HEK293 (cell line): ENCODE data around the gene PSG4.
"Not testable (repeated sequence)": the region's sequence is repeated elsewhere in the genome, so short reads cannot be mapped to it uniquely, and the experiment has no call there.

Experiments used
- CTCF ChIA-PET: fragments of 350-600 bp; formaldehyde crosslinking; extraction: SDS; loops from one replicate; lab custom pipeline; 2021; ENCODE audit warnings: antibody characterized with exemption; lab: Yijun Ruan, JAX
- POLR2A ChIA-PET: fragments of 300-600 bp; formaldehyde crosslinking; extraction: SDS; loops from one replicate; lab custom pipeline; 2020; ENCODE audit warnings: antibody characterized with exemption, inconsistent platforms; lab: Yijun Ruan, JAX
- H3K27ac ChIP-seq: fragments of 200-500 bp; sonication (Bioruptor generic); 2 replicates; pipeline ENCODE4 v1.5.1; 2014; ENCODE audit warnings: low read depth, low read length, control low read depth, inconsistent platforms; ENCODE audit errors: extremely low read depth
- H3K36me3 ChIP-seq, 2 experiments: fragments of 200-500 bp in 1 of 2; sonication (Bioruptor generic) in 1 of 2; 1 replicate in 1 of 2; 2 replicates in 1 of 2; pipeline ENCODE4 v1.5.1; 2014 to 2017; ENCODE audit warnings: inconsistent platforms in 2 of 2, low read length in 2 of 2; ENCODE audit not compliant: control insufficient read depth in 2 of 2, insufficient read depth in 1 of 2
- H3K4me1 ChIP-seq: fragments of 200-500 bp; sonication (Bioruptor generic); 2 replicates; pipeline ENCODE4 v1.5.1; 2014; ENCODE audit warnings: mild to moderate bottlenecking, low read length, inconsistent platforms; ENCODE audit not compliant: control insufficient read depth, insufficient read depth
- H3K4me3 ChIP-seq: 2 replicates; pipeline ENCODE4 v1.5.1; 2011; ENCODE audit warnings: low read depth, mild to moderate bottlenecking, control low read depth, low read length, moderate library complexity
- H3K9me3 ChIP-seq: fragments of 200-500 bp; sonication (Bioruptor generic); 2 replicates; pipeline ENCODE4 v1.5.1; 2014; ENCODE audit warnings: low read depth, low read length, inconsistent platforms; ENCODE audit not compliant: control insufficient read depth, insufficient read depth
- AEBP2 ChIP-seq: fragments of 450-650 bp; formaldehyde crosslinking; IDR thresholded peaks from 2 replicates; pipeline ENCODE4 v1.5.1; 2016; ENCODE audit warnings: missing biosample characterization, missing genetic modification characterization, borderline replicate concordance
- CTCF ChIP-seq: fragments of 450-650 bp; formaldehyde crosslinking; IDR thresholded peaks from 2 replicates; pipeline ENCODE4 v1.5.1; 2016; ENCODE audit warnings: missing biosample characterization, missing genetic modification characterization
- GLIS1 ChIP-seq: fragments of 450-650 bp; formaldehyde crosslinking; IDR thresholded peaks from 2 replicates; pipeline ENCODE4 v1.5.1; 2016; ENCODE audit warnings: missing biosample characterization, missing genetic modification characterization
- PRDM1 ChIP-seq: fragments of 450-650 bp; formaldehyde crosslinking; IDR thresholded peaks from 2 replicates; pipeline ENCODE4; 2016; ENCODE audit warnings: missing biosample characterization, missing genetic modification characterization
- SP3 ChIP-seq: fragments of 450-650 bp; formaldehyde crosslinking; IDR thresholded peaks from 2 replicates; pipeline ENCODE4 v1.5.1; 2016; ENCODE audit warnings: missing biosample characterization, missing genetic modification characterization
- TRIM28 ChIP-seq: IDR thresholded peaks from 2 replicates; pipeline ENCODE4 v1.6.1; 2011; ENCODE audit warnings: low read length, control low read depth, borderline replicate concordance
- YY1 ChIP-seq: fragments of 450-650 bp; formaldehyde crosslinking; IDR thresholded peaks from 2 replicates; pipeline ENCODE4 v1.5.1; 2018; ENCODE audit warnings: missing biosample characterization, missing genetic modification characterization
- YY2 ChIP-seq: fragments of 450-650 bp; formaldehyde crosslinking; IDR thresholded peaks from 2 replicates; pipeline ENCODE4 v1.5.1; 2016; ENCODE audit warnings: missing biosample characterization, missing genetic modification characterization
- ZFP37 ChIP-seq: fragments of 450-650 bp; formaldehyde crosslinking; IDR thresholded peaks from 2 replicates; pipeline ENCODE4 v1.5.1; 2016; ENCODE audit warnings: missing biosample characterization, missing genetic modification characterization
- ZNF10 ChIP-seq: fragments of 450-650 bp; formaldehyde crosslinking; IDR thresholded peaks from 2 replicates; pipeline ENCODE4 v1.5.1; 2017; ENCODE audit warnings: missing biosample characterization, missing genetic modification characterization
- ZNF174 ChIP-seq: fragments of 450-650 bp; formaldehyde crosslinking; IDR thresholded peaks from 2 replicates; pipeline ENCODE4 v1.5.0; 2017; ENCODE audit warnings: missing biosample characterization, mild to moderate bottlenecking, missing genetic modification characterization
- ZNF202 ChIP-seq: fragments of 450-650 bp; formaldehyde crosslinking; IDR thresholded peaks from 2 replicates; pipeline ENCODE4 v1.5.1; 2016; ENCODE audit warnings: missing biosample characterization, missing genetic modification characterization, borderline replicate concordance
- ZNF350 ChIP-seq: fragments of 450-650 bp; formaldehyde crosslinking; IDR thresholded peaks from 2 replicates; pipeline ENCODE4 v1.5.0; 2017; ENCODE audit warnings: missing biosample characterization, mild to moderate bottlenecking, missing genetic modification characterization
- ZNF366 ChIP-seq: fragments of 450-650 bp; formaldehyde crosslinking; conservative IDR thresholded peaks from 2 replicates; pipeline ENCODE4 v1.5.1; 2016; ENCODE audit warnings: missing biosample characterization, missing genetic modification characterization
- ZNF48 ChIP-seq: fragments of 450-650 bp; formaldehyde crosslinking; IDR thresholded peaks from 2 replicates; pipeline ENCODE4 v1.5.1; 2016; ENCODE audit warnings: missing biosample characterization, missing genetic modification characterization
- ZNF501 ChIP-seq: fragments of 450-650 bp; formaldehyde crosslinking; IDR thresholded peaks from 2 replicates; pipeline ENCODE4 v1.5.1; 2016; ENCODE audit warnings: missing biosample characterization, missing genetic modification characterization
- ZNF580 ChIP-seq: fragments of 450-650 bp; formaldehyde crosslinking; IDR thresholded peaks from 2 replicates; pipeline ENCODE4 v1.5.1; 2016; ENCODE audit warnings: missing biosample characterization, missing genetic modification characterization
- ZNF596 ChIP-seq: fragments of 450-650 bp; IDR thresholded peaks from 2 replicates; pipeline ENCODE4 v1.5.0; 2018; ENCODE audit warnings: missing biosample characterization, mild to moderate bottlenecking, missing genetic modification characterization, moderate library complexity
- ZNF626 ChIP-seq: fragments of 450-650 bp; sonication (Bioruptor Pico); formaldehyde crosslinking; IDR thresholded peaks from 2 replicates; pipeline ENCODE4 v1.5.1; 2018; ENCODE audit warnings: missing biosample characterization, missing genetic modification characterization, inconsistent platforms
- ZNF629 ChIP-seq: fragments of 450-650 bp; formaldehyde crosslinking; IDR thresholded peaks from 2 replicates; pipeline ENCODE4 v1.5.1; 2017; ENCODE audit warnings: missing biosample characterization, missing genetic modification characterization
- ZNF654 ChIP-seq: fragments of 450-650 bp; formaldehyde crosslinking; IDR thresholded peaks from 2 replicates; pipeline ENCODE4 v1.5.1; 2016; ENCODE audit warnings: low read depth, missing biosample characterization, missing genetic modification characterization
- ZNF830 ChIP-seq: fragments of 450-650 bp; IDR thresholded peaks from 2 replicates; pipeline ENCODE4 v1.5.0; 2018; ENCODE audit warnings: missing biosample characterization, missing genetic modification characterization, low read depth, mild to moderate bottlenecking, moderate library complexity
- ZXDB ChIP-seq: fragments of 450-650 bp; formaldehyde crosslinking; IDR thresholded peaks from 2 replicates; pipeline ENCODE4 v1.5.1; 2016; ENCODE audit warnings: missing biosample characterization, missing genetic modification characterization
- TF ChIP-seq, protein P1 (sequence below): IDR thresholded peaks from 2 replicates; pipeline ENCODE4 v1.6.1; 2011; ENCODE audit warnings: mild to moderate bottlenecking, low read depth, low read length, borderline replicate concordance
- TF ChIP-seq, protein P2 (sequence below): fragments of 450-650 bp; formaldehyde crosslinking; IDR thresholded peaks from 2 replicates; pipeline ENCODE4 v1.5.1; 2016; ENCODE audit warnings: missing biosample characterization, missing genetic modification characterization

Gene PSG4

GRCh38 chr19:43229315-43229714 lies 23.9 kb upstream of the PSG4 start:
- TF ChIP-seq YY1 (tag by site-specific recombination) (no peak), ZFP37 (tag by site-specific recombination) (peak; percentile 33; the same call in 1 of the 2 replicates), ZNF654 (tag by site-specific recombination) (peak; percentile 90), ZNF48 (tag by site-specific recombination) (no peak), PRDM1 (tag by site-specific recombination) (peak; percentile 30; the same call in 1 of the 2 replicates), ZNF596 (0 out of 2 replicates have a peak, but pooled peaks have one; percentile 32), ZNF202 (tag by site-specific recombination) (no peak), YY2 (tag by site-specific recombination) (no peak), ZNF366 (tag by site-specific recombination) (peak; percentile 52), CTCF (tag by site-specific recombination) (peak; percentile 69), ZNF10 (tag by site-specific recombination) (no peak), SP3 (tag by site-specific recombination) (peak; percentile 15; the same call in 1 of the 2 replicates), AEBP2 (no peak)
- TF ChIP-seq, protein P1, sequence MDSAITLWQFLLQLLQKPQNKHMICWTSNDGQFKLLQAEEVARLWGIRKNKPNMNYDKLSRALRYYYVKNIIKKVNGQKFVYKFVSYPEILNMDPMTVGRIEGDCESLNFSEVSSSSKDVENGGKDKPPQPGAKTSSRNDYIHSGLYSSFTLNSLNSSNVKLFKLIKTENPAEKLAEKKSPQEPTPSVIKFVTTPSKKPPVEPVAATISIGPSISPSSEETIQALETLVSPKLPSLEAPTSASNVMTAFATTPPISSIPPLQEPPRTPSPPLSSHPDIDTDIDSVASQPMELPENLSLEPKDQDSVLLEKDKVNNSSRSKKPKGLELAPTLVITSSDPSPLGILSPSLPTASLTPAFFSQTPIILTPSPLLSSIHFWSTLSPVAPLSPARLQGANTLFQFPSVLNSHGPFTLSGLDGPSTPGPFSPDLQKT = no peak
- Histone ChIP-seq H3K4me1 (peaks cover 1% of the 10 kb centered on the region; the same call in 1 of the 2 replicates), H3K27ac (no peak overlapping the region), H3K9me3 (peaks cover 14% of the 10 kb centered on the region), H3K4me3 (no peak overlapping the region), H3K36me3 (no peaks in the 10 kb centered on the region)
- ChIA-PET POLR2A (no interaction called here), CTCF (interaction anchor here (0.6 to 7.0 kb wide), 9 partner anchors 16 to 365 kb away, joined by 3 to 58 read pairs (median 4); partner anchors contain the start of genes PSG4 and ZNF575)

DNA sequence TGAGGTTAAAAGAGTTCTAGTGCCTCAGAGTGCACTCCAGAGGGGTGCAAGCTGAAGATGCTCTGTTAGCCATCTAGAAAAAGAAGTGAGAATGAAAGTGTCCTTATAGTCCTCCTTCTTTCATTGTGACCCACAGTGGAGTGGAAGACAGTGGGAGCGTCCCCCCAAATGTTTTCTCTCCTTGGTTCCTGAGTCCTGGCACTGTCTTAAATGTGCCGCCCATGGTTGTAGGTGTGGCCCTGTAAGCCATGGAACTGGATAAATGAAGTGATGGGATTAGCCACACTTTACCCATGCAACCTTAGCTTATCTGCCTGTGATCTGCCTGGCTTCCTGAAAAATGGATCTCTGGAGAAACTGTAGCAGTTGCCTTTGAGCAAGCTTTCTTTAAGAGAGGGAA lies 23.3 kb upstream of the PSG4 start:
- not testable (repeated sequence) for H3K4me1 ChIP-seq, H3K27ac ChIP-seq
- CTCF ChIA-PET = interaction anchor here (0.6 to 7.0 kb wide), 11 partner anchors 15 to 366 kb away, joined by 3 to 58 read pairs (median 4); partner anchors contain the start of genes PSG4 and ZNF575
- H3K9me3 ChIP-seq = peaks cover 14% of the 10 kb centered on the region
- TF ChIP-seq TRIM28 = peak; percentile 98; the same call in 1 of the 2 replicates
- TF ChIP-seq, all 188 proteins: peak for 1; not testable (repeated sequence) for 187
- POLR2A ChIA-PET, H3K36me3 ChIP-seq, H3K4me3 ChIP-seq: not testable (repeated sequence)

- H3K9me3 ChIP-seq = peaks cover 14% of the 10 kb centered on the region
- H3K36me3 ChIP-seq, H3K27ac ChIP-seq, H3K4me1 ChIP-seq, H3K4me3 ChIP-seq, POLR2A ChIA-PET: not testable (repeated sequence)
- CTCF ChIA-PET = interaction anchor here (0.6 to 7.0 kb wide), 11 partner anchors 9 to 292 kb away, joined by 3 to 58 read pairs (median 4); partner anchors contain the start of gene PSG4
- TF ChIP-seq GLIS1 (tag by site-specific recombination) = 0 out of 2 replicates have a peak, but pooled peaks have one; percentile 6
- TF ChIP-seq ZNF626 (tag by site-specific recombination) = 0 out of 2 replicates have a peak, but pooled peaks have one; percentile 77
- TF ChIP-seq ZNF629 (tag by site-specific recombination) = 0 out of 2 replicates have a peak, but pooled peaks have one; percentile 25
- peak; percentile 28; the same call in 1 of the 2 replicates for TF ChIP-seq ZNF501 (tag by site-specific recombination)
- 0 out of 2 replicates have a peak, but pooled peaks have one; percentile 21 for TF ChIP-seq ZNF350 (tag by site-specific recombination)
- TF ChIP-seq SP3 (tag by site-specific recombination) = 0 out of 2 replicates have a peak, but pooled peaks have one; percentile 27
- 0 out of 2 replicates have a peak, but pooled peaks have one; percentile 17 for TF ChIP-seq ZXDB
- TF ChIP-seq ZNF830 (tag by site-specific recombination) = 0 out of 2 replicates have a peak, but pooled peaks have one; percentile 26
- TF ChIP-seq, protein P2, sequence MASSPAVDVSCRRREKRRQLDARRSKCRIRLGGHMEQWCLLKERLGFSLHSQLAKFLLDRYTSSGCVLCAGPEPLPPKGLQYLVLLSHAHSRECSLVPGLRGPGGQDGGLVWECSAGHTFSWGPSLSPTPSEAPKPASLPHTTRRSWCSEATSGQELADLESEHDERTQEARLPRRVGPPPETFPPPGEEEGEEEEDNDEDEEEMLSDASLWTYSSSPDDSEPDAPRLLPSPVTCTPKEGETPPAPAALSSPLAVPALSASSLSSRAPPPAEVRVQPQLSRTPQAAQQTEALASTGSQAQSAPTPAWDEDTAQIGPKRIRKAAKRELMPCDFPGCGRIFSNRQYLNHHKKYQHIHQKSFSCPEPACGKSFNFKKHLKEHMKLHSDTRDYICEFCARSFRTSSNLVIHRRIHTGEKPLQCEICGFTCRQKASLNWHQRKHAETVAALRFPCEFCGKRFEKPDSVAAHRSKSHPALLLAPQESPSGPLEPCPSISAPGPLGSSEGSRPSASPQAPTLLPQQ (tag by site-specific recombination) = peak; percentile 66
- peak; percentile 86 for TF ChIP-seq ZNF580 (tag by site-specific recombination)
- TF ChIP-seq ZNF174 (tag by site-specific recombination) = 0 out of 2 replicates have a peak, but pooled peaks have one; percentile 24
Observed at GRCh38 chr19:43226986-43227385, 21.5 kb upstream of the PSG4 start.
